GM12872 (cell line): ENCODE results near the gene IFNLR1.

Experiments used
- TF ChIP-seq, protein P1 (sequence below): IDR thresholded peaks from 3 replicates; pipeline ENCODE4 v1.5.1; 2011; ENCODE audit warnings: low read depth, mild to moderate bottlenecking, low read length, moderate library complexity; ENCODE audit not compliant: insufficient read depth

IFNLR1 gene

DNA sequence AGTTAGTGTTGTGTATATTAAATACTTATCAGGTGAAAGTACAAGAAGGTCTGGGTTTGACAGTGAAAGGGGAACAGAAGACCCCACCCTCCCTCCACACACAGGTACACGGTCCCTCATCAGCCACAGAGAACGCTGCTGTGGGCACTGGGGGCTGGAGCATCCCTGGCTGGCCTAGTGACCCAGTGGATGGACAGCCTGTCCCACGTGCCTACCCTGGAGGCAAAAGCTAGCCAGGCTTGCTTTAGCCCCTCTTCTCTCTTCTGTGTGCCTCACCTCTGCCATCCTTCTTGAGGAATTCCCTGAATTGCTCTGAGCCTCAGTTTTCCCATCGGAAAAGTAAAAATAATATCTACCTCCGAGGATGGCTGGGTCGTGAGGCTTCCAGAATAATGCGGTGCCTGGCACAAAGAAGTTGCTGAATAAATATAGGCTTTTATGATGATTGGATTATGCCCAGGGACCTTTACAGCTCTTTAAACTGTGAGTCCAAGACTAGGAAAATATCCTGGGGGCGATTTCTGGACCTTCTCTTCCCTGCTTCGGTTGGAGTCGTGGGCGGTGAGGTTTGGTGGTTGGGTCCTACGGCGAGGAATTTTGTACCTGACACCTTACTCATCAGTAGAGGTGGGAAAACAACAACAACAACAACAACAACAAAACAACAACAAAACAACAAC is 918 bp downstream of the IFNLR1 start:
- TF ChIP-seq, protein P1, sequence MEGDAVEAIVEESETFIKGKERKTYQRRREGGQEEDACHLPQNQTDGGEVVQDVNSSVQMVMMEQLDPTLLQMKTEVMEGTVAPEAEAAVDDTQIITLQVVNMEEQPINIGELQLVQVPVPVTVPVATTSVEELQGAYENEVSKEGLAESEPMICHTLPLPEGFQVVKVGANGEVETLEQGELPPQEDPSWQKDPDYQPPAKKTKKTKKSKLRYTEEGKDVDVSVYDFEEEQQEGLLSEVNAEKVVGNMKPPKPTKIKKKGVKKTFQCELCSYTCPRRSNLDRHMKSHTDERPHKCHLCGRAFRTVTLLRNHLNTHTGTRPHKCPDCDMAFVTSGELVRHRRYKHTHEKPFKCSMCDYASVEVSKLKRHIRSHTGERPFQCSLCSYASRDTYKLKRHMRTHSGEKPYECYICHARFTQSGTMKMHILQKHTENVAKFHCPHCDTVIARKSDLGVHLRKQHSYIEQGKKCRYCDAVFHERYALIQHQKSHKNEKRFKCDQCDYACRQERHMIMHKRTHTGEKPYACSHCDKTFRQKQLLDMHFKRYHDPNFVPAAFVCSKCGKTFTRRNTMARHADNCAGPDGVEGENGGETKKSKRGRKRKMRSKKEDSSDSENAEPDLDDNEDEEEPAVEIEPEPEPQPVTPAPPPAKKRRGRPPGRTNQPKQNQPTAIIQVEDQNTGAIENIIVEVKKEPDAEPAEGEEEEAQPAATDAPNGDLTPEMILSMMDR = no peak

DNA sequence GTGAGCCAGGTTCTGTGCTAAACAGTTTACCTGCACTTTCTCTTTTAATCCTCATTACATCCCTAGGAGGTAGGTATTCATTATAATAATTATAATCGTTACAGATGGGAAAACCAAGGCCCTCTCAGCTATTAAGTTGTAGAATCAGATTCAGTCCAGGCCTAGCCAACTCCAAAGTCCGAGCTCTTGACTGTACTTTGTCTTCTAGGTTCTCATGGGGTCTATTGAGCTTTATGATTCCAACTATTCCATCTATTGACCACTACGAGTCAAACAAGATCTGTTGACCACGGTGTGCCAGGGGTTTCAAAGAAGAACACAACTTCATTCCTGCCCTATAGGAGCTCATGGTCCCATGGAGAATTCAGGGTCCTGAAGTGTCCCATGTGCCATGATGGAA is 2.0 kb downstream of the IFNLR1 start:
- TF ChIP-seq, protein P1 = no peak

DNA sequence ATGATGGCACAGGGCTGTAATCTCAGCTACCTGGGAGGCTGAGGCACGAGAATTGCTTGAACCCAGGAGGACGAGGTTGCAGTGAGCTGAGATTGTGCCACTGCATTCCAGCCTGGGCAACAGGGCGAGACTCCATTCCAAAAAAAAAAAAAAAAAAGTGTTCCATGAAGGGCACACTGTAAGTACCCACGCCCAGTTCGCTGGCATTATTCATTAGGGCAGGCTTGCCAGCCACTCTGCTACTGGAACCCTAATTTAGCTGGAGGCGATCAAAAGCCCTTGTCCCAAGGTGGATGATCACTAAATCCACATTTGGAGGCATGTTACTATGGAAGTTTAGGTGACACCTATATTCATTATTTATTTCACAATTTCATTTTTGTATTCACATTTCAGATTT is 5.0 kb downstream of the IFNLR1 start:
- TF ChIP-seq, protein P1 = no peak

DNA sequence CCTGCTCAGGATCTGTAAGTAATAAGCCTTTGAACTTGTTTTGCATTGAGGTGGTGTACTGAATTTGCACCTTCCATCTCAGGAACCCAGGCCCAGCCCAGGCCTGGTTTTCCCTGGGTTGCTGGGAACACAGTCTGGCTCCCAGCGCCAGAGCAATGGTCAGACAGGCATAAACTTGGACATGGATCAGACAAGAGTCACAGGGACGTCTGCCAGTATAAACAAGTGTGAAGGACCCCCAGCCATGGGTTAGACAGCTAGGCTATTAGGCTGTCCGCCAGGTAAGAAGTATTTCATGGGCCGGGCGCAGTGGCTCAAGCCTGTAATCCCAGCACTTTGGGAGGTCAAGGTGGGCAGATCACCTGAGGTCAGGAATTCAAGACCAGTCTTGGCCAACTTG is 5.5 kb downstream of the IFNLR1 start:
- TF ChIP-seq, protein P1 = no peak

DNA sequence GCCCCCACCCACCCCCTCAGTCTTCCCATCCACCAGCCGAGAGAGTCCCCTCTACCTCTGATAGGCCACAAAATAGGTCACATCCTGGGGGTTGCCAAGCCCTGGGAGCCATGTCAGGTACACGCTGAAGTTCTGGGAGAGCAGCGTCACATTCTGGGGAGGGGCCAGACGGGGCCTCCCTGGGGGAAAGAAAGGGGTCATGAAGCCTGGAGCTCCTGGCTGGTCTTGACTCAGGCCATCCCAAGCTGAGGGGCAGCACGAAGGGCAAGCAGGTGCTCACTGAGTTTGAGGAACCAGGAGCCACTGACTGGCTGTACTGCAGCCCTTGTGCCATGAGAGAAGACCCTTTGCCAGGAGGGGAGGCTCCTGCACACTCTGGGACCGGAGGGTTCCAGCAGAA is 6.4 kb downstream of the IFNLR1 start:
- TF ChIP-seq, protein P1 = no peak

DNA sequence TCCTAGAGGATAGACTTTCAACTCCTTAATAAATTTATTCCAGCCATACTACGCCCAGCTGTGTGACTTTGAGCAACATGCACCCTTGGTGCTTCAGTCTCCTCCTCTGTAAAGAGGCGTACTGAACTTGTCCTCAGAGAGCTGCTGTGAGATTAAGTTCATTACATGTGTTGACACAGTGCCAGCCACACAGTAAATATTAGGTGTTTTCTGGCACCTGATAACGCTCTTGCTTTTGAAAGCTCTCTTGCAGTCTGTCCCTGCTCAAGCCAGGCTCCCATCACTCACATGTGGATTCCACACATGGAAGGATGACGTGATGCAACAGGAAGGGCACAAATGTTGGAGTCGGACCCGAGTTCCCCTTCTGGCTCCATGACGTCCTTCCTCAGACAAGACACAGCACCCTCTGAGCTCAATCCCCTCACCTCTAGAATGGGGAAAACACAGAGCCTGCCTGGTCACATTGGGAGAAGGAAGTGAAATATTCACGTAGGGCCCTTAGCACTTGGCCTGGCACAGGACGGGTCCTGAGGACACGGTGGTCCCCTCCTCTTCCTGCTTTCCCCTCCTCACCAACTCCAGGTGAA is 7.7 kb downstream of the IFNLR1 start:
- TF ChIP-seq, protein P1 = no peak

DNA sequence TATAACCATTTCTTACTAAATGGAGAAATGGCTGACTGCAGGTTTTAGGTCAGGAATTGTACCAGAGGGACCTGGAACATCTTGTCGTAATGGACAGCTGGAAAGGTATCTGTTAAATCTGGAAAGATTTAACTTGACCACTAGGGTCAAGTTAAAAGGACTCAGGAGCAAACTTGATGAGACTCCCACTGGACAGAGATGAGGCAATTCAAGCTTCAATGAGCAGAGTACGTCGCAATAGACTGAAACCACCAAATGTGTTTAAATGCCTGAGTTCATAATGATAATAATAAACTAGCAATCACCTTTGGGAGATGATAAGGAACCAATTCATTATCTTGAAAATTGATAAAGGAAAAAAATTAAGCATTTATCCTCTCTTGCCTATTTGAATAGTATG is 8.7 kb downstream of the IFNLR1 start:
- TF ChIP-seq, protein P1 = no peak
